Stomach smooth muscle (tissue), 2 donors: ENCODE measurements around the gene FRMD7.

ENCODE experiments used
- H3K27ac ChIP-seq: one replicate; pipeline ENCODE4 v1.7.0; 2013; ENCODE audit warnings: mild to moderate bottlenecking, low read length, inconsistent platforms
- H3K27me3 ChIP-seq, 2 donors: one replicate each; pipeline ENCODE4 v1.7.0; 2013; ENCODE audit warnings: low read length in 2 of 2; ENCODE audit not compliant: insufficient read depth in 2 of 2, control insufficient read depth in 1 of 2
- H3K36me3 ChIP-seq, 2 donors: one replicate each; pipeline ENCODE4 v1.7.0; 2013; ENCODE audit warnings: low read length in 2 of 2; ENCODE audit not compliant: control insufficient read depth in 2 of 2, insufficient read depth in 2 of 2
- H3K4me1 ChIP-seq: one replicate; pipeline ENCODE4 v1.7.0; 2013; ENCODE audit warnings: low read length; ENCODE audit not compliant: control insufficient read depth, insufficient read depth
- H3K4me3 ChIP-seq, 2 donors: one replicate each; pipeline ENCODE4 v1.7.0; 2013; ENCODE audit warnings: low read length in 2 of 2
- H3K9ac ChIP-seq, 2 donors: one replicate each; pipeline ENCODE4 v1.7.0; 2013; ENCODE audit warnings: low read length in 2 of 2, mild to moderate bottlenecking in 1 of 2
- H3K9me3 ChIP-seq, 2 donors: one replicate each; pipeline ENCODE4 v1.7.0; 2013; ENCODE audit warnings: low read length in 2 of 2; ENCODE audit not compliant: control insufficient read depth in 2 of 2
- donor health status: healthy.
- donor health status: Pancreatic carcinoma.

Gene FRMD7

GRCh38 chrX:132040066-132040465 lies 87.8 kb downstream of the FRMD7 start:
- no peaks in the 10 kb centered on the region for H3K27me3 ChIP-seq
- no peaks in the 10 kb centered on the region for H3K4me1 ChIP-seq
- H3K9me3 ChIP-seq, result no peaks in the 10 kb centered on the region
- no peak overlapping the region for H3K4me3 ChIP-seq
- H3K36me3 ChIP-seq, result no peaks in the 10 kb centered on the region
- H3K27ac ChIP-seq, result no peak overlapping the region
- no peak overlapping the region for H3K9ac ChIP-seq

- Histone ChIP-seq H3K9me3 (no peaks in the 10 kb centered on the region), H3K4me3 (no peak overlapping the region)
Observed at GRCh38 chrX:132037479-132037993, 90.3 kb downstream of the FRMD7 start.

GRCh38 chrX:132034648-132035047 lies 93.2 kb downstream of the FRMD7 start:
- Histone ChIP-seq H3K36me3 (no peaks in the 10 kb centered on the region), H3K27ac (no peak overlapping the region), H3K4me1 (no peaks in the 10 kb centered on the region), H3K9ac (no peak overlapping the region), H3K4me3 (no peak overlapping the region), H3K27me3 (no peaks in the 10 kb centered on the region), H3K9me3 (no peaks in the 10 kb centered on the region)

More at GRCh38 chrX:132037479-132037993, 90.3 kb downstream of the FRMD7 start:
- Histone ChIP-seq H3K27ac (no peak overlapping the region), H3K4me1 (no peaks in the 10 kb centered on the region), H3K27me3 (no peaks in the 10 kb centered on the region), H3K9ac (no peak overlapping the region), H3K36me3 (no peaks in the 10 kb centered on the region)

DNA sequence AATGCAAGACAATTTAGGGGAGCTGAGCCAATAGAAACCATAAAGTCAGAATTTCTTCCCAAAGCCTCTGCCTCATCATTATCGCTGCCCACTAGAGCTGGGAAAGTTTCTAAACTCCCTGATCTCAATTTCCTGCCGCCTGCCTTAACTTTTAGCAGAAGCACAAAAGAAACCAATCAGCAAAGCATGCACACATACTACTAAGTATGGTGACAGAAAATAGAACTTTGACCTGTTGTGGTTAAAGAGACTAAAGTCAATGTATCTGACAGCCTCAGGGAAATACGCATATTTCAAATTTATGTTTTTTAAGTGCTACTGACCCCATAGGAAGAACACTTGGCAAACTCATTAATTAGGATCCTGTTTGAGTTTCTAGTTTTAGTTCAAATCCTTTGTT lies 94.7 kb downstream of the FRMD7 start:
- no peak overlapping the region for H3K9ac ChIP-seq
- no peaks in the 10 kb centered on the region for H3K4me1 ChIP-seq
- no peaks in the 10 kb centered on the region for H3K9me3 ChIP-seq
- no peak overlapping the region for H3K4me3 ChIP-seq
- no peaks in the 10 kb centered on the region for H3K36me3 ChIP-seq
- H3K27ac ChIP-seq, result no peak overlapping the region
- no peaks in the 10 kb centered on the region for H3K27me3 ChIP-seq

DNA sequence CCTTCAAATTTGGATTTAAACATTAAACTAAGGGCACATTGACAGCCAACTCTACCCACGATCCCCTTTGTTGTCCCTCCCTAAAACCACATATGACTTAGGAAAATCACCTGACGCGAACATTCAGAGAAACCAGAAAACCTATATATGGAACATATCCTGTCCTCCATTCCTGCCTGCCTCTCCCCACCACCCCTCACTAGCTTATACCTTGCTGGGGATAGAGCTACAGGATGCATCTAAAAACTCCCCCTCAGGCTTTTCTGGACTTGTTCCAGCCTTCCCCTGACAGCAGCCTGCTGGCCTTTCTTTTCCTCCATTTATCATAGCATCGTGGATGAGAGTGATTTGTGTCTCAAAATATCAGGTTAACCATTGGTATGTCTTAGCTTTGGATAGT lies 96.0 kb downstream of the FRMD7 start:
- H3K27me3 ChIP-seq, result no peaks in the 10 kb centered on the region
- H3K9ac ChIP-seq, result no peak overlapping the region
- no peak overlapping the region for H3K27ac ChIP-seq
- no peaks in the 10 kb centered on the region for H3K36me3 ChIP-seq
- no peaks in the 10 kb centered on the region for H3K9me3 ChIP-seq
- no peaks in the 10 kb centered on the region for H3K4me1 ChIP-seq
- H3K4me3 ChIP-seq, result no peak overlapping the region

- Histone ChIP-seq H3K4me1 (no peaks in the 10 kb centered on the region), H3K27me3 (no peaks in the 10 kb centered on the region), H3K9me3 (no peaks in the 10 kb centered on the region), H3K27ac (no peak overlapping the region), H3K36me3 (no peaks in the 10 kb centered on the region), H3K4me3 (no peak overlapping the region), H3K9ac (no peak overlapping the region)
Observed at GRCh38 chrX:132030264-132030663, 97.6 kb downstream of the FRMD7 start.
